GM23338 (cell line): Measurements from ENCODE around the gene MAPK13.

Experiments
- CREB1 ChIP-seq: fragments of 250-450 bp; sonication (Bioruptor Pico); IDR thresholded peaks from 2 replicates; pipeline ENCODE4 v1.5.0; 2020; ENCODE audit warnings: low read depth, mild to moderate bottlenecking, moderate library complexity
- EZH2 ChIP-seq: fragments of 200-600 bp; sonication (generic); IDR thresholded peaks from one replicate; pipeline ENCODE4 v1.8.0; 2017; ENCODE audit warnings: antibody characterized with exemption, mild to moderate bottlenecking, low read depth; ENCODE audit not compliant: unreplicated experiment
- EZH2phosphoT487 ChIP-seq: fragments of 200-600 bp; sonication (generic); IDR thresholded peaks from one replicate; pipeline ENCODE4 v1.8.1; 2018; ENCODE audit warnings: antibody characterized with exemption; ENCODE audit not compliant: unreplicated experiment
- JUNB ChIP-seq: IDR thresholded peaks from one replicate; pipeline ENCODE4 v1.6.1; 2016; ENCODE audit warnings: antibody characterized with exemption; ENCODE audit not compliant: unreplicated experiment
- POLR2AphosphoS5 ChIP-seq: IDR thresholded peaks from 2 replicates; pipeline ENCODE4 v1.6.1; 2016; ENCODE audit warnings: antibody characterized with exemption, low read depth
- STAT1 ChIP-seq: IDR thresholded peaks from one replicate; pipeline ENCODE4 v1.6.1; 2016; ENCODE audit warnings: antibody characterized with exemption; ENCODE audit not compliant: unreplicated experiment
- ZNF114 ChIP-seq: fragments of 250-450 bp; sonication (Bioruptor Pico); IDR thresholded peaks from 2 replicates; pipeline ENCODE4 v1.5.0; 2020; ENCODE audit warnings: mild to moderate bottlenecking, moderate library complexity
- ZNF331 ChIP-seq: fragments of 250-450 bp; sonication (Bioruptor Pico); IDR thresholded peaks from 2 replicates; pipeline ENCODE4 v1.5.0; 2020; ENCODE audit warnings: low read depth, mild to moderate bottlenecking, moderate library complexity
- TF ChIP-seq, protein P1 (sequence below), 2 experiments: fragments of 200-600 bp in 1 of 2; sonication (generic) in 1 of 2; conservative IDR thresholded peaks; 2 replicates each; pipeline versions ENCODE4 v1.5.1 to v1.6.1; 2016 to 2017; ENCODE audit warnings: antibody characterized with exemption in 2 of 2, low read depth in 2 of 2, mild to moderate bottlenecking in 2 of 2, moderate library complexity in 1 of 2
- TF ChIP-seq, protein P2 (sequence below): IDR thresholded peaks from one replicate; pipeline ENCODE4 v1.6.1; 2018; ENCODE audit warnings: antibody characterized with exemption; ENCODE audit not compliant: unreplicated experiment
- TF ChIP-seq, protein P3 (sequence below): fragments of 250-450 bp; sonication (Bioruptor Pico); IDR thresholded peaks from 2 replicates; pipeline ENCODE4 v1.5.0; 2020; ENCODE audit warnings: mild to moderate bottlenecking, moderate library complexity

DNA sequence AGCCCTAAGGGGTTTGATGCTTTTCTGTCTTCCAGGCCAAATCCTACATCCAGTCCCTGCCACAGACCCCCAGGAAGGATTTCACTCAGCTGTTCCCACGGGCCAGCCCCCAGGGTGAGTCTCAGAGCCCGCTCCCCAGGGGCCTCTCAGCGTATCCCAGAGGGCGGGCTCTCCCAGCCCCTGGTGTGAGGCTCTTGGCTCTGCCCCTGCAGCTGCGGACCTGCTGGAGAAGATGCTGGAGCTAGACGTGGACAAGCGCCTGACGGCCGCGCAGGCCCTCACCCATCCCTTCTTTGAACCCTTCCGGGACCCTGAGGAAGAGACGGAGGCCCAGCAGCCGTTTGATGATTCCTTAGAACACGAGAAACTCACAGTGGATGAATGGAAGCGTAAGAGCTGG lies 8.4 kb downstream of the MAPK13 start:
- TF ChIP-seq, protein P1, sequence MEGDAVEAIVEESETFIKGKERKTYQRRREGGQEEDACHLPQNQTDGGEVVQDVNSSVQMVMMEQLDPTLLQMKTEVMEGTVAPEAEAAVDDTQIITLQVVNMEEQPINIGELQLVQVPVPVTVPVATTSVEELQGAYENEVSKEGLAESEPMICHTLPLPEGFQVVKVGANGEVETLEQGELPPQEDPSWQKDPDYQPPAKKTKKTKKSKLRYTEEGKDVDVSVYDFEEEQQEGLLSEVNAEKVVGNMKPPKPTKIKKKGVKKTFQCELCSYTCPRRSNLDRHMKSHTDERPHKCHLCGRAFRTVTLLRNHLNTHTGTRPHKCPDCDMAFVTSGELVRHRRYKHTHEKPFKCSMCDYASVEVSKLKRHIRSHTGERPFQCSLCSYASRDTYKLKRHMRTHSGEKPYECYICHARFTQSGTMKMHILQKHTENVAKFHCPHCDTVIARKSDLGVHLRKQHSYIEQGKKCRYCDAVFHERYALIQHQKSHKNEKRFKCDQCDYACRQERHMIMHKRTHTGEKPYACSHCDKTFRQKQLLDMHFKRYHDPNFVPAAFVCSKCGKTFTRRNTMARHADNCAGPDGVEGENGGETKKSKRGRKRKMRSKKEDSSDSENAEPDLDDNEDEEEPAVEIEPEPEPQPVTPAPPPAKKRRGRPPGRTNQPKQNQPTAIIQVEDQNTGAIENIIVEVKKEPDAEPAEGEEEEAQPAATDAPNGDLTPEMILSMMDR (conservative IDR thresholded peaks at IDR 0.05; ENCODE audit: low read depth in 2 of 2): no peak
- TF ChIP-seq POLR2AphosphoS5 (no peak), CREB1 (no peak), EZH2 (no peak), EZH2phosphoT487 (no peak), ZNF331 (no peak), STAT1 (no peak), ZNF114 (CRISPR knock-in tag) (no peak), JUNB (no peak)
- TF ChIP-seq, protein P2, sequence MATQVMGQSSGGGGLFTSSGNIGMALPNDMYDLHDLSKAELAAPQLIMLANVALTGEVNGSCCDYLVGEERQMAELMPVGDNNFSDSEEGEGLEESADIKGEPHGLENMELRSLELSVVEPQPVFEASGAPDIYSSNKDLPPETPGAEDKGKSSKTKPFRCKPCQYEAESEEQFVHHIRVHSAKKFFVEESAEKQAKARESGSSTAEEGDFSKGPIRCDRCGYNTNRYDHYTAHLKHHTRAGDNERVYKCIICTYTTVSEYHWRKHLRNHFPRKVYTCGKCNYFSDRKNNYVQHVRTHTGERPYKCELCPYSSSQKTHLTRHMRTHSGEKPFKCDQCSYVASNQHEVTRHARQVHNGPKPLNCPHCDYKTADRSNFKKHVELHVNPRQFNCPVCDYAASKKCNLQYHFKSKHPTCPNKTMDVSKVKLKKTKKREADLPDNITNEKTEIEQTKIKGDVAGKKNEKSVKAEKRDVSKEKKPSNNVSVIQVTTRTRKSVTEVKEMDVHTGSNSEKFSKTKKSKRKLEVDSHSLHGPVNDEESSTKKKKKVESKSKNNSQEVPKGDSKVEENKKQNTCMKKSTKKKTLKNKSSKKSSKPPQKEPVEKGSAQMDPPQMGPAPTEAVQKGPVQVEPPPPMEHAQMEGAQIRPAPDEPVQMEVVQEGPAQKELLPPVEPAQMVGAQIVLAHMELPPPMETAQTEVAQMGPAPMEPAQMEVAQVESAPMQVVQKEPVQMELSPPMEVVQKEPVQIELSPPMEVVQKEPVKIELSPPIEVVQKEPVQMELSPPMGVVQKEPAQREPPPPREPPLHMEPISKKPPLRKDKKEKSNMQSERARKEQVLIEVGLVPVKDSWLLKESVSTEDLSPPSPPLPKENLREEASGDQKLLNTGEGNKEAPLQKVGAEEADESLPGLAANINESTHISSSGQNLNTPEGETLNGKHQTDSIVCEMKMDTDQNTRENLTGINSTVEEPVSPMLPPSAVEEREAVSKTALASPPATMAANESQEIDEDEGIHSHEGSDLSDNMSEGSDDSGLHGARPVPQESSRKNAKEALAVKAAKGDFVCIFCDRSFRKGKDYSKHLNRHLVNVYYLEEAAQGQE: no peak
- TF ChIP-seq, protein P3, sequence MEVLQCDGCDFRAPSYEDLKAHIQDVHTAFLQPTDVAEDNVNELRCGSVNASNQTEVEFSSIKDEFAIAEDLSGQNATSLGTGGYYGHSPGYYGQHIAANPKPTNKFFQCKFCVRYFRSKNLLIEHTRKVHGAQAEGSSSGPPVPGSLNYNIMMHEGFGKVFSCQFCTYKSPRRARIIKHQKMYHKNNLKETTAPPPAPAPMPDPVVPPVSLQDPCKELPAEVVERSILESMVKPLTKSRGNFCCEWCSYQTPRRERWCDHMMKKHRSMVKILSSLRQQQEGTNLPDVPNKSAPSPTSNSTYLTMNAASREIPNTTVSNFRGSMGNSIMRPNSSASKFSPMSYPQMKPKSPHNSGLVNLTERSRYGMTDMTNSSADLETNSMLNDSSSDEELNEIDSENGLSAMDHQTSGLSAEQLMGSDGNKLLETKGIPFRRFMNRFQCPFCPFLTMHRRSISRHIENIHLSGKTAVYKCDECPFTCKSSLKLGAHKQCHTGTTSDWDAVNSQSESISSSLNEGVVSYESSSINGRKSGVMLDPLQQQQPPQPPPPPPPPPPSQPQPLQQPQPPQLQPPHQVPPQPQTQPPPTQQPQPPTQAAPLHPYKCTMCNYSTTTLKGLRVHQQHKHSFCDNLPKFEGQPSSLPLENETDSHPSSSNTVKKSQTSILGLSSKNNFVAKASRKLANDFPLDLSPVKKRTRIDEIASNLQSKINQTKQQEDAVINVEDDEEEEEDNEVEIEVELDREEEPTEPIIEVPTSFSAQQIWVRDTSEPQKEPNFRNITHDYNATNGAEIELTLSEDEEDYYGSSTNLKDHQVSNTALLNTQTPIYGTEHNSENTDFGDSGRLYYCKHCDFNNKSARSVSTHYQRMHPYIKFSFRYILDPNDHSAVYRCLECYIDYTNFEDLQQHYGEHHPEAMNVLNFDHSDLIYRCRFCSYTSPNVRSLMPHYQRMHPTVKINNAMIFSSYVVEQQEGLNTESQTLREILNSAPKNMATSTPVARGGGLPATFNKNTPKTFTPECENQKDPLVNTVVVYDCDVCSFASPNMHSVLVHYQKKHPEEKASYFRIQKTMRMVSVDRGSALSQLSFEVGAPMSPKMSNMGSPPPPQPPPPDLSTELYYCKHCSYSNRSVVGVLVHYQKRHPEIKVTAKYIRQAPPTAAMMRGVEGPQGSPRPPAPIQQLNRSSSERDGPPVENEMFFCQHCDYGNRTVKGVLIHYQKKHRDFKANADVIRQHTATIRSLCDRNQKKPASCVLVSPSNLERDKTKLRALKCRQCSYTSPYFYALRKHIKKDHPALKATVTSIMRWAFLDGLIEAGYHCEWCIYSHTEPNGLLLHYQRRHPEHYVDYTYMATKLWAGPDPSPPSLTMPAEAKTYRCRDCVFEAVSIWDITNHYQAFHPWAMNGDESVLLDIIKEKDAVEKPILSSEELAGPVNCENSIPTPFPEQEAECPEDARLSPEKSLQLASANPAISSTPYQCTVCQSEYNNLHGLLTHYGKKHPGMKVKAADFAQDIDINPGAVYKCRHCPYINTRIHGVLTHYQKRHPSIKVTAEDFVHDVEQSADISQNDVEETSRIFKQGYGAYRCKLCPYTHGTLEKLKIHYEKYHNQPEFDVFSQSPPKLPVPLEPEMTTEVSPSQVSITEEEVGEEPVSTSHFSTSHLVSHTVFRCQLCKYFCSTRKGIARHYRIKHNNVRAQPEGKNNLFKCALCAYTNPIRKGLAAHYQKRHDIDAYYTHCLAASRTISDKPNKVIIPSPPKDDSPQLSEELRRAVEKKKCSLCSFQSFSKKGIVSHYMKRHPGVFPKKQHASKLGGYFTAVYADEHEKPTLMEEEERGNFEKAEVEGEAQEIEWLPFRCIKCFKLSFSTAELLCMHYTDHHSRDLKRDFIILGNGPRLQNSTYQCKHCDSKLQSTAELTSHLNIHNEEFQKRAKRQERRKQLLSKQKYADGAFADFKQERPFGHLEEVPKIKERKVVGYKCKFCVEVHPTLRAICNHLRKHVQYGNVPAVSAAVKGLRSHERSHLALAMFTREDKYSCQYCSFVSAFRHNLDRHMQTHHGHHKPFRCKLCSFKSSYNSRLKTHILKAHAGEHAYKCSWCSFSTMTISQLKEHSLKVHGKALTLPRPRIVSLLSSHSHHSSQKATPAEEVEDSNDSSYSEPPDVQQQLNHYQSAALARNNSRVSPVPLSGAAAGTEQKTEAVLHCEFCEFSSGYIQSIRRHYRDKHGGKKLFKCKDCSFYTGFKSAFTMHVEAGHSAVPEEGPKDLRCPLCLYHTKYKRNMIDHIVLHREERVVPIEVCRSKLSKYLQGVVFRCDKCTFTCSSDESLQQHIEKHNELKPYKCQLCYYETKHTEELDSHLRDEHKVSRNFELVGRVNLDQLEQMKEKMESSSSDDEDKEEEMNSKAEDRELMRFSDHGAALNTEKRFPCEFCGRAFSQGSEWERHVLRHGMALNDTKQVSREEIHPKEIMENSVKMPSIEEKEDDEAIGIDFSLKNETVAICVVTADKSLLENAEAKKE (CRISPR knock-in tag): no peak
